EL (cell line): ENCODE measurements around the gene ACSS2.
A peak's percentile ranks its signal among the peaks of the same experiment; 100 is the strongest.
"Not testable (repeated sequence)": the region's sequence is repeated elsewhere in the genome, so short reads cannot be mapped to it uniquely, and the experiment has no call there.

ENCODE experiments used
- DNase-seq: peaks from one replicate; pipeline ENCODE4 v3.0.0-alpha.2; 2016

The ACSS2 gene

DNA sequence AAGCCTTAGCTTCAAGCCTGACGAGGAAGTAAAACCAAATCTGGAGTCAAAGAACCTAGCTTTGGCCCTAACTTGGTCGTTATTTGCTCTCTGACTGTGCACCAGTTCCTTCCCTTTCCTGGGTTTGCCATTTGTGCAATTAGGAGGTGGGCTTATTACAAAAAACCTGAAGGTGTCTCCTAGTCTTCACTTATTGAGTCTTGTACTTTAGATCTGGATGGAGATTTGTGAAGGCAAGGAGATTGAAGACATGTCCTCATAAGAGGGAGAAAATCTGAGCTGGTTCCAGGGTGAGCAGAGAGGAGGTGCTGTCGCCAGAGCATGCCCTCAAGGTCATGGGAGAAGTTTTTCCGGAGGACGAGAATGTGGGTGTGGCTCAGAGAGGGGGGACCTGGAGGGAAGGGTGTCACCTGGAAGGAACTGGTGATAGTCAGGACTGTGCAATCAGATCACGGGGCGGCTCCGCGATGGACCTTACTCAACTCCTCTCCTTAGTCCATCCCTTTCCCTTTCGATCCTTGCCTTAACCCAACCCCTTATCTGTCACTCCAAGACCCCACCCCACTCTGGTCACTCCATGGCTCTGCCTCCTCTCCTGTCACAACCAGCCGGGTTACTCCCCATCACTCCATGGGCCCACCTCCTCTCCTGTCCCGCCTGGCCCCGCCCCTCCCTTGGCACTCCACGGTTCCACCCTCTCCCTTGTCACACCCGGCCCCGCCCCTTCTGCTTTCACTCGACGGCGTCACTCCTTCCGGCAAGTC is 588 bp upstream of the ACSS2 start:
- DNase-seq = peak; percentile 98

- DNase-seq = no peak
Observed at GRCh38 chr20:34880215-34880850, 3.9 kb downstream of the ACSS2 start.

- DNase-seq = not testable (repeated sequence)
Observed at GRCh38 chr20:34880971-34881370, 4.6 kb downstream of the ACSS2 start.

GRCh38 chr20:34881689-34882088 is 5.3 kb downstream of the ACSS2 start:
- DNase-seq = no peak

DNA sequence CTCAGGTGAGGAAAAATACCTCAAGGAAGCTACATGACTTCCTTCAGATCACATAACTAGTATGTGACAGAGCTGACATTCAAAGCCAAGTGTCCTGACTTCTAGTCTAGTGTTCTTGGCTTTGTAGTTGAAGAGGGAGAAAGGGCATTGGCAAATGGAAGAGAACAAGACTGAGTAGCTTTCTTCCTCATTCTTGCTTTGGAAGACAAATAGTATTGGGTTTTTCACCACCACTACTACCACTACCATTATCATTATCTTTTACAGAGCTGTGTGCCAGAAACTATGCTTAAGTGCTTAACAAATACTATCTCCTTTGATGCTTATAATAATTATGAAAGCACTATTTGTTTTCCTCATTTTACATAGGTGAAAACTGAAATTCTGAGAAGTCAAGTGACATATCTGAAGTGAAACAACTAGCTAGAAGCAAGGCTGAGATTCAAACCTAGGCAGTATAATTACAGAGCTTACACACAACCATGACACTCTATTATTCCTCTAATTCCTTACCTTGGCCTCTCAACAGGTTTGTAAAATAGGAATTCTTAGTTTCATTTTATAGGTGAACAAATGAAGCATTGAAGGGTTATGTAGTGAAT is 6.8 kb downstream of the ACSS2 start:
- DNase-seq = no peak

DNA sequence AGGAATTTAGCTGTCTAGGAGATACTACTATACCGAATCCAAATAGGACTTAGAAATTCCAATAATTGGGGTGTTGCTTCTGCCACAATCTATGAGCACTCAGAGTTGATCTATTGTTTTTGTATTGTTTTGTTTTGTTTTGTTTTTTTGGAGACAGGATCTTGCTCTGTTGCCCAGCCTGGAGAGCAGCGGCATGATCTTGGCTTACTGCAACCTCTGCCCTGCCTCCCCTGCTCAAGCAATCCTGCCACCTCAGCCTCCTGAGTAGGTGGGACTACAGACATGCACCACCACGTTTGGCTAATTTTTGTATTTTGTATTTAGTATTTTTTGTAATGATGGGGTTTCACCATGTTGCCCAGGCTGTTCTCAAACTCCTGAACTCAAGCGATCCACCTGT is 7.4 kb downstream of the ACSS2 start:
- DNase-seq = no peak

GRCh38 chr20:34884260-34884659 is 7.8 kb downstream of the ACSS2 start:
- no peak for DNase-seq

DNA sequence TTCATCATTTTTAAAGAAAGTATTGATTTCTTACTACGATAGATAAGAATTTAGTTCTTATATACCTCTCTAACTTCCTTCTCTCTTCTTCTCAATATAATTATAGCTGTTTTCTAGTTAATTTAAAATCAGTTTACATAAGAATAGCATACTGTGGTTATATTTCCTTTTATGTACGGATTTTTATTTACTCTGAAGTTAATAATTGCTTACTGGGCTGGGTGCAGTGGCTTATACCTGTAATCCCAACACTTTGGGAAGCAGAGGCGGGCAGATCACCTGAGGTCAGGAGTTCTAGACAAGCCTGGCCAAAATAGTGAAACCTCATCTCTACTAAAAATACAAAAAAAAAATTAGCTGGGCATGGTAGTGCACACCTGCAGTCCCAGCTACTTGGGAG is 9.7 kb downstream of the ACSS2 start:
- no peak for DNase-seq

- DNase-seq = no peak
Observed at GRCh38 chr20:34887023-34887422, 10.6 kb downstream of the ACSS2 start.

- DNase-seq = no peak
Observed at GRCh38 chr20:34888468-34888867, 12.1 kb downstream of the ACSS2 start.

DNA sequence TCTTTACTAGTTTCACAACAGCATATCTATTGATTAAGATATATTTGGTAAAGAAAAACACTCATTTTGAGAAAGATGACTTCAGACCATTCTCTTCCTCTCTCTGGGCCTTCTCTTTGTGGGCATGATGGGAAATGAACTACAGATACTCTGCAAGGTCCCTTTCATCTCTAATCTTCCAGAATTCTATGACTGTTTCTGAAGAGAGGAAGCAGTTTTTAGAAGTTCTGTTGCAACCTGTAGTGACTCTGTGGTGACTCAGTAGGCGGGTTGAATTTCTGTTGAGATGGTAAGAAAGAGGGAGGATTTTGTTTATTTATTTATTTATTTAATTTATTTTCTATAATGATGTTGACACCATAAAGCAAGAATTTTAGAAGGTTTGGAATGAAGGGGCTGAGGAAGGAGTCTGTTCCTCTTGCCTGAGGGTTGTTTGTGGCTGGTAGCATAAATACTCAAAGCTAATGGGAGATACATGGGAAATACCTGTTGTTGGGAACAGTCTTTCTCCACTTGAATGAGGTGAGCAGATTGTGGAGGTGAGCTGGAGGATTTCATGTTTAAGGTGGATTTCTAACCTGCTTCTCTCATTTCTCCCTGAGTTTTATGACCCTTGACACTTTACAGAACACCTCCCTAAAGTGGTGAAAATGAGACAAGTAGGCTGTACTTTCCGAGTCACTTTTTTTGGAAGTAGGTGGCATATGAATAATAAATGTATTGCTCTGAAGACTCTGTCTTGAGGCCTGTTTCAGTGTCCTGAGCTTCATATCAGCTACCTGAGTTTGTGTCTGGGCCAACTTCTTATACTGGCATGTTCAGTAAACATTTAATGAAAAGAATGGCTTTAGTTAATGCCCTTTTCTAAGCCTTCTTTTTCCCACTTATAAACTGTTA is 15.0 kb downstream of the ACSS2 start:
- DNase-seq = peak; percentile 76

GRCh38 chr20:34892671-34893070 is 16.3 kb downstream of the ACSS2 start:
- DNase-seq = no peak

- no peak for DNase-seq
Observed at GRCh38 chr20:34894723-34895122, 18.3 kb downstream of the ACSS2 start.

DNA sequence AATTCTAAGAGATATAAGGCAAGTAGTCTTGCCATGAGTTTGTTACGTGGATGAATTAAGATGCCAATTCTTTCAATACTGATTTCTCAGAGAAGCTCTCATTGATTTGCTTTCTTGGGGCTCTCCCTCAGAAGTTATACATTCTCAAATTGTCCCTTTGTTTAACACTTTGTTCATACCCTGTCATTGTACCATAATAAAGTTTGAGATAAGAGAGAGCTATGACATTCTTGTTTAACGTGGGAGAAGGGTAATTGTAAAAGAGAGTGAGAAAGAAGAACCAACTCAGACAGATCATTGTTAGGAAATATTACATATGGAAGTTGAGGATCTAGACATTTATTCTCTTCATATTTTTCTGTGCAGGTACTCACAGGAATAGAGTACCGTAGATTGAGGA is 19.1 kb downstream of the ACSS2 start:
- DNase-seq = no peak

DNA sequence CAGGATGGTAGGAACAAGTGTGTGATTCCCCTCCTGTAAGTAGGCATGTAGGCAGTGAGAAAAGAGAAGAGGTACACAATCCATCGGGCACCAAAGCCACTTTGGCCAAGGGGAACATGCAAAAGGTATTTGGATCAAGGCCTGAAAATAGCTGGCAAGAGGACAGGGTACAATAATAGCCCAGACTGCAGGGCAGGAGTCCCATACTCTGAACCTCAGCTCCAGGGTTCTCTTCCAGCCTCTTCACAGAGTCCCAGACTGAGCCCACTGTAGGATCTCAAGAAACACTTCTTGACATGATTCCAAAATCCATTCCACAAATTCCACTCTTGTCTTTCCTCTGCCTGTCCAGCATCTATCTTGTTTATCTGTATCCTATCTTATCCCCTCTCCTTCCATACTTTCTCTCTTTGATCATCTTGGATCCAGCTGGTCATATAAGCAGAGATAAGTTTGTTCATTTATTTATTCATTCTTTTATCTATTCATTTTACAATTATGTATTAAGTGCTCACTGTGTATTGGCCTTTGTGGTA is 19.7 kb downstream of the ACSS2 start:
- DNase-seq = peak; percentile 37

DNA sequence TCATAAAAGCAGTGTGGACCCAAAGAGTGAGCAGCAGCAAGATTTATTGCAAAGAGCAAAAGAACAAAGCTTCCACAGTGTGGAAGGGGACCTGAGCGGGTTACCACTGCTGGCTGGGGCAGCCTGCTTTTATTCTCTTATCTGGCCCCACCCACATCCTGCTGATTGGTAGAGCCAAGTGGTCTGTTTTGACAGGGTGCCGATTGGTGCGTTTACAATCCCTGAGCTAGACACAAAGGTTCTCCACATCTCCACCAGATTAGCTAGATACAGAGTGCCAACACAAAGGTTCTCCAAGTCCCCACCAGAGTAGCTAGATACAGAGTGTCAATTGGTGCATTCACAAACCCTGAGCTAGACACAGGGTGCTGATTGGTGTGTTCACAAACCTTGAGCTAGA is 21.7 kb downstream of the ACSS2 start:
- not testable (repeated sequence) for DNase-seq

DNA sequence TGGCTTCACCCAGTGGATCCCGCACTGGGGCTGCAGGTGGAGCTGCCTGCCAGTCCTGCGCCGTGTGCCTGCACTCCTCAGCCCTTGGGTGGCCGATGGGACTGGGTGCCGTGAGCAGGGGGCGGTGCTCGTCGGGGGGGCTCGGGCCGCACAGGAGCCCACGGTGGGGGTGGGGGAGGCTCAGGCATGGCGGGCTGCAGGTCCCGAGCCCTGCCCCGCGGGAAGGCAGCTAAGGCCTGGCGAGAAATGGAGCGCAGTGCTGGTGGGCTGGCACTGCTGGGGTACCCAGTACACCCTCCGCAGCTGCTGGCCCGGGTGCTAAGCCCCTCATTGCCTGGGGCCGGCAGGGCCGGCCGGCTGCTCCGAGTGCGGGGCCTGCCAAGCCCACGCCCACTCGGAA is 22.3 kb downstream of the ACSS2 start:
- not testable (repeated sequence) for DNase-seq

DNA sequence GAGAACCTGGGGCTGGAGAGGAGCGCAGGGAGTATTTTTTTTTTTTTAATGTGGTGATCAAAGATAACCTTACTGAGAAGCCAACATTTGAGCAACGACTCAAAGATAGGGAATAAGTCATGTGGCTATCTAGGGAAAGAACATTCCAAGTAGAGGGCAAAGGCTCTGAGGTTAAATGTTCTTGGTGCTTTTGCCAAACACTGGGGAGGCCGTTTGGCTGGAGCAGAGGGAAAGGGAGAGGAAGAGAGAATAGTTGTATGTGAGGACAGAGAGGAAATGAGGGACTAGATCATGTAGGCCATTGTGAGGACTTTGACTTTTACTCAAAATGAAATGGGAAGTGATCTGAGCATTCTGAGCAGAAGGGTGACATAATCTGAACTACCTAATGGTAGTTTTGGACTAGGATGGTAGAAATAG is 27.8 kb downstream of the ACSS2 start:
- no peak for DNase-seq

DNA sequence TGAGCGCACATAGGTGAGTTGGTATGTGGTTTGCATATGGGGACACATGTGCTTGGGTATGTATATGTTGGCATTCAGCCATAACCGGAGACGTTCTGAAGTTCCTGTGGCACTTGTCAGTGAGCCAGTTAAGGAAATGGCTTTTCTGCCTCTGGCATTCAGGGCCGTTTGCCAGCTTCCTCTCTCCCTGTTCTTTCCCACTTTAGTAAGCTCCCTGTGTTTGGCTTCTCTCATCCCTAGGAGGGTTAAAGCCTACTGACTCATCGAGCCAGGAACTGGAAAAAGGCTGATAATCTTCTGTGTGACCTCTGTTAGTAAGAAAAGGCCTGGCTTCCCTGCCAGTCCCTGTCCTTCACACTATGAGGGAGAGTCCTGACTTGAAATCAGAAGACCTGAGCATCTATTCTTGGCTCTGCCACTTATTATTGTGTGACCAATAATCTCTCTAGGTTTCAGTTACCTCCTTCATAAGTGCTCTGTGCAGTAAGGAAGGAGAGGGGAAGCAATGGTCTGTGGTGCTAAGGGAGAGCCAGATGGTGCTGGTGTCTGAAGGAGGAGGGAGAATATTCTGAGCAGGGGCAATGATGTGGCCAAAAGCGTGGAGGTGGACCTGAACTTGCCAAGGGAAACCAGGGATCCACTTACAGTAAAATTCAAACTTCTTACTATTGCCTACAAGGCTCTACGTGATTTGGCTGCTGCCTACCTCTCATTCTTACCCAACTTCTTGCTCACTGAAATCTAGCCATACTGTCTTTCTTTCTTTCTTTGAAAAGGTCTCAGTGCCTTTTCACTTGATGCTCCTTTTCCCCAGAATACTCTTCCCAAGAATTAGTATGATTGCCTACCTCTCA is 31.4 kb downstream of the ACSS2 start:
- DNase-seq = peak; percentile 98

- no peak for DNase-seq
Observed at GRCh38 chr20:34915131-34915530, 38.7 kb downstream of the ACSS2 start.

DNA sequence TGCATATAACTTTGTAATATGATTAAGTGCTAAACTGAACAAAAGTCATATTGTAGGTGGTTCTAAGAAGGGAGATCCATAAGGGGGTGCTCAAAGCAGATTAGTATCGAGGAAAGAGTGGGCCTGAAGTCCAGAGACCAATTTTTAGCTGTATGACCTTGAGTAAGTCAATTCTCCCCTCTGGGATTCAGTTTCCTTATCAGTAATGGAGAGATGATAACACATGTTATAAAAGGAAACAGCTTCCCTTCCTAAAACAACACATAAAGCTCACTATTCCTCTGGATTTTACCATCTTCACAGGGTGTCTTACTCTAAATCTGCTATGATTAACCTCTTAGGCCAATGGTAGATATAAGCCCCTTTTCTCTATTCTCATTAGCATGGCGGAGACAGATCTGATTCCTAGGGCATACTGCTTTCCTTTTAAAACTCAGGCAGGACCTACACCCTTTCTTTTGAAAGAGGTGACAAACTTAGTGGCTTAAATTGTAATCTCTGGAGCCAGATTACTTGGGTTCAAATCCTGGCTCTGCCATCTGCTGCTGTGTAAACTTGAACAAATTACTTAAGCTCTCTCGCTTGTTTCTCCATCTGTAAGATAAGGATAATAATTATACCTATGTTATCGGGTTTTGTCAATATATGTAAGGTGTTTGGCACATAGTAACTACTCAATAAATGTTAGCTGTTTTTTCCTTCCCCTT is 39.5 kb downstream of the ACSS2 start:
- DNase-seq = no peak
